ENCODE results near the gene NTMT1.
A peak's percentile ranks its signal among the peaks of the same experiment; 100 is the strongest.
"Not testable (repeated sequence)": the region's sequence is repeated elsewhere in the genome, so short reads cannot be mapped to it uniquely, and the experiment has no call there.

Gene NTMT1, protein sequence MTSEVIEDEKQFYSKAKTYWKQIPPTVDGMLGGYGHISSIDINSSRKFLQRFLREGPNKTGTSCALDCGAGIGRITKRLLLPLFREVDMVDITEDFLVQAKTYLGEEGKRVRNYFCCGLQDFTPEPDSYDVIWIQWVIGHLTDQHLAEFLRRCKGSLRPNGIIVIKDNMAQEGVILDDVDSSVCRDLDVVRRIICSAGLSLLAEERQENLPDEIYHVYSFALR

DNA sequence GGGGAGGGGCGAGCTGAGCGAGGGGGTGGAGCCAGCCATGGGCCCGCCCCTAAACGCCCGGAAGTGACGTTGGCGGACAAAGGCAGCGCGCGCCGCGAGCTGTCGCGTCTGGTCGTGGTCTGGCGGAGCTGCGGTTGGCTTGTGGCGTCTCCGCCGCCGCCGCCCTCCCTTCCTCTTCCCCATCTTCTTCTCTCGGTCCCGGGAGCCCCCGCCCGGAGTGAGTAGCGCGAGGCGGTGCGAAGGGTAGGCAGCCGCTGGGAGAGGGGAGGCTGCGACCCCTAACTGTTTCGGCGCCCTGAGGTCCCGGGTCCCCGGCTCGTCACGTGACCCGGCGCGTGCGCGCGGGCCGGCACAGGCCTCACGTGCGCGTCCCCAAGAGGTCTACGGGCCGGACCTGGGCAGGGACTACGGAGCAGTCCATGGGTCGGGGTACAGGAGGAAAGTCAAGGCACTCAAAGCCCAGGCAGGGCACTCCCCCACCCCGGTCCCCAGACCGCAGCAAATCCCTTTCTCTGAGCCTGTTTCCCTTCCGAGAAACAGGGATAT, at the start of gene NTMT1:
NTMT1 (plus strand) TSS at position 85 of the 546 bp plus-strand sequence. CDS start 6,541 bp downstream, outside the sequence.
- DNase-seq = peak; percentile 96

- no peak for DNase-seq
These were observed 49.1 kb upstream of the NTMT1 start for GRCh38 chr9:129576546-129577543.

- no peak for DNase-seq
These were observed 46.7 kb upstream of the NTMT1 start for GRCh38 chr9:129579294-129579693.

DNA sequence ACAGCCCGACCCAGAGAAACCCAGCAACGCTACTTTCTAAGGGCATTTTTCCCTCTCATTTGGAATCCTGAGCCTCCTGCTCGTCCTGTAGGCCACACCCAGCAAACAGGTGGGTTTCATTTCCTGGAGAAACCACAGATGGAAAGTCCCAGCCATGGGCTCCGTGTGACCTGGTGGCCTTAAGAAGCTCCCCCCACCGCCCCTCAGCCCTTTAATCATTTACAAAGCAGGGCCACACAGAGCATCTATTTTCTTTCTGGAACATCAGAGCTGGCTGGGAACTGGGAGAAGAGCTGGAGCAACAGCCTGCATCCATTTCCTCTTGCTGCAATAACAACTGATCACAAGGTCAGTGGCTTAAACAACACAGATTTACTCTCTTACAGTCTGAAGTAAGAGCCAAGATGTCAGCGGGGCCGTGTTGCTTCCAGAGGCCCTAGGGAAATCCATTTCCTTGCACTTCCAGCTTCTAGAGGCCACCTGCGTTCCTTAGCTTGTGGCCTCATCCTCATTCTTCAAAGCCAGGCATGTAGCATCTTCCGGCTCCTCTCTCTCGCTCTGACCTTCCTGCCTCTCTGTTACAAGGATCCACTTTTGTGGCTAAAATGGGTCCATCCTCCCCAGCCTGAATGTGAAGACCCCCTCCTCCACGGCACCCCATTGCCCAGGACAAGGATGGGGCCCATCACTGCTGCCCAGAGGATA, 45.6 kb upstream of the NTMT1 start:
- peak; percentile 61 for DNase-seq

DNA sequence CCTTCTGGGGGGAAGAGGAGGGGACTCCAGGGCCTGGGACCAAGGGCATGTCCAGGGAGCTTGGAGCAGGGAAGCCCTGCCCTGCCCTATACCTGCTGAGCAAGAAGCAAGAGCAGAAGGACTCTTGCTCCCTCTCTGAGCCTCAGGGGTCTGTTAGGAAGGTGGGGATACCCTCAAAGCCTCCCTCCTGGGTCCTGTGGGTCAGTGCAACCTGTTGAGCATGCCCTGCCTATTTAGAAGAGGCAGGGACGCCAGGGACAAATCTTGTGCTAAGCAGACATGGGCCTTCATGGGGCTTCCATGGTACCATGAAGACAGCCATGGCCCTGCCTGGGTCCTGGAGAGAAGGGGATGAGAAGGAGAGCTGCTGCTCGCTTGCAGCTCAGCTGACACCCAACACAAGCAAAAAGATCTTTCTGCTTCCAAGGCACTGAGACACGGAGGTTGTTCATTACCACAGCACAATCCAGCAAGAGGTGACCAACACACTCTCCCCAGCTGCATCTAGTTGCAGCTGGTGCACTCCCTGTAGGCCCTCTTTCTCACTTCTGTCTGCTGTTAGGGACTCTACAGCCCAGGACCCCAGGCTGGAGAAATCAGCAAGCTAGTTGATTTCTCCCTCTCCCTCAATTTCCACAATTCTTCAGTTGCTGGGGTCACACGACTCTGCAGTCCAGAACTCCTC, 44.3 kb upstream of the NTMT1 start:
- no peak for DNase-seq

DNA sequence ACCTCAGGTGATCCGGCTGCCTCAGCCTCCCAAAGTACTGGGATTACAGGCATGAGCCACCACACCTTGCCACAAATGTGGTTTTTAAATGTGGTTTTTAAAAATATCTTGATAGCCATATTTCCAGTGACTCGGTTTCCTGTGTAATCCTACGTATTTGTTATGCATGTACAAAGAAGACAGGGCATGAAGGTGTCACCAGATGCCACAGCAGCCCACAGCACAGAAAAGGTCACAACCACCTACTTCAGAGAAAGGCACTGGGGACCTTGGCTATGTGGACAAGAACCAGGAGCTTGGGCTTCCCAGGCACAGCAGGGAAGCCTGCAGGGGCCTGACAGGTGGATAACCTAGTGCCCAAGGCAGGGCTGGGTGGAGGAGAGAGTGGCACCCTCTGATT, 43.1 kb upstream of the NTMT1 start:
- DNase-seq = no peak

GRCh38 chr9:129583308-129584038, 42.5 kb upstream of the NTMT1 start:
- no peak for DNase-seq

DNA sequence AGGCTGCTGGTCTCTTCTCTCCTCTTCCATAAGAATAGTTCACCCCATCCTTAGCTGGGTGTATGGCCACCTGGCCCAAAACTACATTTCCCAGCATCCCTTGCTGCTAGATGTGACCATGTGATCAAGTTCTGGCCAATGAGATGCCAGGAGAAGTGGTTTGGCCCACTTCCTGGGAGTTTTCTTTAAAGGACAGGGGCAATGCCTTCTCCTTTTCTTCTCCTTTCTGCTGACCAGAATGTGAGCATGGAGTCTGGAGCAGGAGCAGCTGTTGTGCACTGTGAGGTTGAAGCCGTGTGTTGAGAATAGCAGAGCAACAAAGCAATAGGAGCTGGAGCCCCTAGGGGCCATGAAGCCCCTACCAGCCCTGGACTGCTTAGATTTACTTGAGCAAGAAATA, 41.8 kb upstream of the NTMT1 start:
- DNase-seq = peak; percentile 71

DNA sequence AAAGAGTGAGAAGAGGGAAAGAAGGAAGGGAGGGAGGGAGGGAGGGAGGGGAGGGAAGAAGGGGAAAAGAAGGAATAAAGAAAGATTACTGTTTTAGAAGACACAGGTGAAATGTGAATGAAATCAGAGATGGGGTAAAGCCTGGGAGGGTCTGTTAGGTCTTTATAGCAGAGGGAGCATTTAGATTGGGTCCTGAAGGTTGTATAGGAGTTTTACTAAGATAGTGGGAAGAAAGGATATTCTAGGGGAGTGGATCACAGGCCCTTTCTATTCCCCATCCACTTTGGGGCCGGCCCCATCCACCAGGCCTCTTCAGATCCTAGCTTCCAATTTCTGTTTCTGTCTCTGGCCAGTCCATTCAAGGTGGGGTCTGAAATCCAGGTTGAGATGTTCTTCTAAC, 40.6 kb upstream of the NTMT1 start:
- DNase-seq = no peak

GRCh38 chr9:129586245-129586644, 39.7 kb upstream of the NTMT1 start:
- DNase-seq = no peak

DNA sequence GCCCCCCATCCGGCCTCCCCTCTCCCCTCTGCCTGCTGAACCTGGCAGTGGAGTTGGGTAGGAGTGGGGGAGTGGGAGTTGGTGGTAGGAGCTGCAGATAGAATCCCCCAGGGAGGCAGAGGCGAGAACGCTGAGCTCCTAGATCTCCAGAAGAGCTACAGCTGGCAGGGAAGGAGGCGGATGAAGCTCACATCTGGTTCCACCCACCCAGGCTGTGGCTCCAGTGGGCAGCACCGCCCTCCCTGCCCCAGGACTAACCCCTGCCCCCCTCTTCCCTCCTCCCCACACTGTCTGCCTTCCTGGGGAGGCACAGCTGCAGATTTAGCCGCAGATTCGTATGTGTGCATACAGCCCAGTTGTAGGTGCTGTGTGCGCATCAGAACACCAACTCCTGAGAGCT, 39.3 kb upstream of the NTMT1 start:
- DNase-seq = no peak

DNA sequence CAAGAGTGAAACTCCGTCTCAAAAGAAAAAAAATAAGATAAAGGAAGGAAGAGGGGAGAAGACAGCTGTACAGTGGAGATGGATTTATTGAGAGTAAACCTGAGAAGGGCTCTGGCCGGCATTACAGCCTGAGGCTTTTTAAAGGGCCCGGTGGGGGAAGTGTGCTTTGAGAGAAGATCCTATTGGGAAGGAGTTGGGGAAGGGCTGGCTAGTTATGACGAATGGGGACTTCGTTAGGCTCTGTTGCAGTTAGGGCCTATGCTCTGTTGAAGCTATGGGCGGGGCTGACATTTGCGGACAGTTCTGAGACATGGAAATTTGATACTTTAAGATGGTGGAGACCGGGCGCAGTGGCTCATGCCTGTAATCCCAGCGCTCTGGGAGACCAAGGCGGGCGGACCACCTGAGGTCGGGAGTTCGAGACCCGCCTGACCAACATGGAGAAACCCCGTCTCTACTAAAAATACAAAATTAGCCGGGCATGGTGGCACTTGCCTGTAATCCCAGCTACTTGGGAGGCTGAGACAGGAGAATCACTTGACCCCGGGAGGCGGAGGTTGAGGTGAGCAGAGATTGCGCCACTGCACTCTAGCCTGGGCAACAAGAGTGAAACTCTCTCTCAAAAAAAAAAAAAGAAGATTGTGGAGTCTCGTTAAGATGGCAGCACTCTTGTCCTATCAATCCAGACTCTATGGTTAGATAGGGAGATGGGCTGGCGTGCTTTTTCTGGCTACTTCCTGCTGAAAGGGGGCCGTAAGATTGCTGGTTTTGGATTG, 38.3 kb upstream of the NTMT1 start:
- DNase-seq = no peak

- no peak for DNase-seq
These were observed 35.5 kb upstream of the NTMT1 start for GRCh38 chr9:129590466-129590865.

GRCh38 chr9:129591916-129592315, 34.0 kb upstream of the NTMT1 start:
- DNase-seq = no peak

- DNase-seq = not testable (repeated sequence)
These were observed 33.2 kb upstream of the NTMT1 start for GRCh38 chr9:129592790-129593189.

GRCh38 chr9:129594632-129595031, 31.3 kb upstream of the NTMT1 start:
- no peak for DNase-seq

- no peak for DNase-seq
These were observed 30.6 kb upstream of the NTMT1 start for GRCh38 chr9:129595311-129595741.

DNA sequence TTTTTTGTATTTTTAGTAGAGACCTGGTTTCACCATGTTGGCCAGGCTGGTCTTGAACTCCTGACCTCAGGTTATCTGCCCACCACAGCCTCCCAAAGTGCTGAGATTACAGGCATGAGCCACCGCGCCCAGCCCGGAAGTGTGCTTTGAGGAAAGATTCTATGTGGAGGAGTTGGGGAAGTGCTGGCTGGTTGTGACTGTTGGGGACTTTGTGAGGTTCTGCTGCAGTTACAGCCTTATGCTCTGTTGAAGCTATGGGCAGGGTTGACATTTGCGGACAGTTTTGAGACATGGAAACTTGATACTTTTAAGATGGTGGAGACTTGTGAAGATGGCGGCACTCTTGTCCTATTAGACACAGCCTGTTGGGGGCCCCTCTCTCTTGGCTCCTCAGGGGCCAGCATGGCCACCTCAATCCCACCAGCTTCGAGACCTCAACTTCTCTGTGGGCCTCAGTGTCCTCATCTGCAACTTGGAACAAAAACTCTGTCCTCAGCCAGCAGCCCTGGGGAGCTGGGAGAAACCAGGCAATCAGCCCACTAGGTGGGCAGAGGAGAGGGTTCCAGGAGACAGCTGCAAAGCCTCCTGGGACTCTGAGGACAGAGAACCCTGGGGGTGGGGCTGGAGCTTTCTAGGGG, 29.9 kb upstream of the NTMT1 start:
- no peak for DNase-seq

GRCh38 chr9:129596541-129597331, 29.2 kb upstream of the NTMT1 start:
- no peak for DNase-seq
